SJCRH30 (cell line): ENCODE measurements around the gene PSMB9. TPM values are rescaled to one million over a fixed set of nuclear protein-coding genes. Genes with fewer than 3 reads are reported as not detected.
A peak's percentile ranks its signal among the peaks of the same experiment; 100 is the strongest.

ENCODE experiments used
- DNase-seq, 2 experiments: peaks; one replicate each; pipeline ENCODE4 v3.0.0-alpha.2; 2015 to 2020
- H3K27ac ChIP-seq: fragments of 250-450 bp; sonication (Bioruptor Pico); 2 replicates; pipeline ENCODE4 v1.5.1; 2020; ENCODE audit warnings: mild to moderate bottlenecking, moderate library complexity
- H3K27me3 ChIP-seq: fragments of 250-450 bp; sonication (Bioruptor Pico); 2 replicates; pipeline ENCODE4 v1.5.1; 2020; ENCODE audit warnings: mild to moderate bottlenecking, moderate library complexity
- H3K36me3 ChIP-seq: fragments of 250-450 bp; sonication (Bioruptor Pico); 2 replicates; pipeline ENCODE4 v1.5.1; 2020; ENCODE audit warnings: mild to moderate bottlenecking, moderate library complexity
- H3K4me1 ChIP-seq: fragments of 250-450 bp; sonication (Bioruptor Pico); 2 replicates; pipeline ENCODE4 v1.5.1; 2020; ENCODE audit warnings: mild to moderate bottlenecking, moderate library complexity
- H3K4me3 ChIP-seq: fragments of 250-450 bp; sonication (Bioruptor Pico); 2 replicates; pipeline ENCODE4 v1.5.1; 2020; ENCODE audit warnings: mild to moderate bottlenecking, moderate library complexity
- H3K9me3 ChIP-seq: fragments of 250-450 bp; sonication (Bioruptor Pico); replicated peaks from 2 replicates; pipeline ENCODE4 v1.5.1; 2020; ENCODE audit warnings: mild to moderate bottlenecking, moderate library complexity
- total RNA-seq: library from RNA; depleted of rRNA; stranded (reverse); fragments of >200 nt; shearing (Covaris generic); gene quantifications from 2 replicates; pipeline ENCODE4 v1.2.3, GENCODE V29; 2014

The PSMB9 gene
- total RNA-seq, 1 experiment from 2014 or later = 0.18 TPM

DNA sequence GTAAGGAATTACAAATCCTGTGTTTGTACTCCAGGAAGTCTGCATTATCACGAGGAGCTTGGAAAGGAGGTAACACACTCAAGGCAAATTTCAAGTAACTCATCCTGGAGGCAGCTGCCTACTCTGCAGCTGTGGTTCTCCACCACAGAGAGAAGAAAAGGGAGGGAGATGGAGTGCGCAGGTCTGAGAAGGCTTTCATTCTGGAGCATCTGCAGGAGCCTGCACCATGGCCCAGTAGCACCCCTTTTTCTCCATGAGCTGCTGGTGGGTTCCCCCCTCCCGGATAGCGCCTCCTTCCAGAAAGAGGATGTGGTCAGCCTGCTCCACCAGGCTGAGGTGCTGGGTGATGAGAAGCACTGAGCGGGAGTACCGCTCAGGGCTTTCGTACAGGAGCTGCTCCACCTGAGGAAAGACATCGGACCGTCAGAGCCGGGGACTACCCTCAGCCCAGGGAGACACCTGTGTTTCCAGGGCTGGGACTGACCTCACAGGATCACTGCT, 8.6 kb upstream of the PSMB9 start:
- no peaks in the 10 kb centered on the region for H3K9me3 ChIP-seq
- no peak overlapping the region for H3K4me3 ChIP-seq
- H3K36me3 ChIP-seq = no peaks in the 10 kb centered on the region
- no peaks in the 10 kb centered on the region for H3K4me1 ChIP-seq
- no peak for DNase-seq
- no peak overlapping the region for H3K27ac ChIP-seq
- peaks cover 23% of the 10 kb centered on the region for H3K27me3 ChIP-seq

DNA sequence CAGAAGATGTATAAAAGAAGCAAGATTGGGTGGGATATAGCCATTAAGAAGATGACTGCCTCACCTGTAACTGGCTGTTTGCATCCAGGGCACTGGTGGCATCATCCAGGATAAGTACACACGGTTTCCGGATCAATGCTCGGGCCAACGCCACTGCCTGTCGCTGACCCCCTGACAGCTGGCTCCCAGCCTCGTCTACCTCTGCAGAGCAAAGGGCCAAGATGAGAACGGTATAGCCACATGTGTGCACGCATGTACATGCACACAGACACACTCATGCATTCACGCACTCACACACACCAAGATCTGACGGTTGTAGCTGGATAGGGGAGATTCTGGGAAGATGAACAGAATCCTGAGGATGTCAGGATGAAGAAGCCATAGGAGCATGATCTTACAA, 7.0 kb upstream of the PSMB9 start:
- DNase-seq = no peak
- Histone ChIP-seq H3K4me1 (no peaks in the 10 kb centered on the region), H3K36me3 (no peaks in the 10 kb centered on the region), H3K27me3 (peaks cover 20% of the 10 kb centered on the region), H3K27ac (no peak overlapping the region), H3K4me3 (no peak overlapping the region), H3K9me3 (no peaks in the 10 kb centered on the region)

DNA sequence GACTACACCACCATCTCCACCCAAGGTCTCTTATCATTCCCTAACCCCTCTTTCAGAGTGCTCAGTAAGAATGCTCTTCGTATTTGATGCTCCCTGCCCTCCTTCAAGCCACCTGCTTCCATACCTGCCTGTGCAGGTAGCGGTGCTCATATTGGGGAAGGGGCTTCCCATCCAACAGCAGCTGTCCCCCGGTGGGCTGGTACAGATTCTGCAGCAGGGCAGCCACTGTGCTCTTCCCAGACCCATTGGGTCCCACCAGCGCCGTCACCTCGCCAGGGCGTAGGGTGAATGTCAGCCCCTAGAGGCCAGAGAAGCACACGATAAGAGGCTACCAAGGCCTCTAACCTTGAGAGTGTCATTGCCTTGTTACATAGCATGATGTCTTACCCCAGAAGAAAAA, 6.2 kb upstream of the PSMB9 start:
- DNase-seq = no peak
- no peaks in the 10 kb centered on the region for H3K9me3 ChIP-seq
- H3K4me3 ChIP-seq = no peak overlapping the region
- no peak overlapping the region for H3K27ac ChIP-seq
- no peaks in the 10 kb centered on the region for H3K4me1 ChIP-seq
- no peaks in the 10 kb centered on the region for H3K36me3 ChIP-seq
- H3K27me3 ChIP-seq = peaks cover 19% of the 10 kb centered on the region

DNA sequence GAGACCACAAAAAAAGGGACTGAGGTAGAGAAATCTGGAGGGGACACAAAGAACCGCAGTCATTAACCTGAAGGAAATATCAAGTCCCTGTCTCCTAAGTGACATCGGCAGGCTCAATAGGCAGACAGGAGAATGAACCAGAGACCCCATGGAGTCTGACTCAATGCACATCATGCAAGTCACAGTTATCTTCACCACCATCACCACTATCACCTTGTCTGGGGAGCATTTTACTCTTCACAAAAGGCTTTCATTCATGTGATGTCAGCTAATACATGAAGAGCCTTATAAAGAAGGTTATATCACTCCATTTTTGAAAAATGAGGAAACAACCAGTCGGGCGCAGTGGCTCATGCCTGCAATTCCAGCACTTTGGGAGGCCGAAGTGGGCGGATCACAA, 4.9 kb upstream of the PSMB9 start:
- Histone ChIP-seq H3K36me3 (no peaks in the 10 kb centered on the region), H3K27ac (no peak overlapping the region), H3K27me3 (peaks cover 19% of the 10 kb centered on the region), H3K4me1 (peaks cover 2% of the 10 kb centered on the region; the same call in 1 of the 2 replicates), H3K4me3 (no peak overlapping the region), H3K9me3 (no peaks in the 10 kb centered on the region)
- no peak for DNase-seq

DNA sequence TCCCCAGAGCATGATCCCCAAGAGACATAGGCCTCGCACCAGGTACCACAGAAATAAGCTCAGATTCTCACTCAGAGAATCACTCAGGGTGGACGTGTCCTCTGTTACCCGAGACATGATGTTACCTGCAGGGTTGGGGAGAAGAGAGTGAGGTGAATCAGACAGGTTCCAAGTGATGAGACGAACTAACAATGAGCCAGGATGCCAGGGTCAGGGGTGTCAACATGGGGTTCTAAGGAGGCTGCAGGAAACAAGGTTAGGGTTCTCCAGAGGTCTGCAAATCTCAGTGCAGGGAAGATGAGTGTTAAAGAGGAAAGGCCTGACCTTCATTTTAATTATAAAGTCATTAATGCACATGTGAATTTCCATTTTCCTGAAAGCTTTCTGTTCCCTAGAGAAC, 3.0 kb upstream of the PSMB9 start:
- no peak for DNase-seq
- H3K27me3 ChIP-seq = peaks cover 17% of the 10 kb centered on the region

DNA sequence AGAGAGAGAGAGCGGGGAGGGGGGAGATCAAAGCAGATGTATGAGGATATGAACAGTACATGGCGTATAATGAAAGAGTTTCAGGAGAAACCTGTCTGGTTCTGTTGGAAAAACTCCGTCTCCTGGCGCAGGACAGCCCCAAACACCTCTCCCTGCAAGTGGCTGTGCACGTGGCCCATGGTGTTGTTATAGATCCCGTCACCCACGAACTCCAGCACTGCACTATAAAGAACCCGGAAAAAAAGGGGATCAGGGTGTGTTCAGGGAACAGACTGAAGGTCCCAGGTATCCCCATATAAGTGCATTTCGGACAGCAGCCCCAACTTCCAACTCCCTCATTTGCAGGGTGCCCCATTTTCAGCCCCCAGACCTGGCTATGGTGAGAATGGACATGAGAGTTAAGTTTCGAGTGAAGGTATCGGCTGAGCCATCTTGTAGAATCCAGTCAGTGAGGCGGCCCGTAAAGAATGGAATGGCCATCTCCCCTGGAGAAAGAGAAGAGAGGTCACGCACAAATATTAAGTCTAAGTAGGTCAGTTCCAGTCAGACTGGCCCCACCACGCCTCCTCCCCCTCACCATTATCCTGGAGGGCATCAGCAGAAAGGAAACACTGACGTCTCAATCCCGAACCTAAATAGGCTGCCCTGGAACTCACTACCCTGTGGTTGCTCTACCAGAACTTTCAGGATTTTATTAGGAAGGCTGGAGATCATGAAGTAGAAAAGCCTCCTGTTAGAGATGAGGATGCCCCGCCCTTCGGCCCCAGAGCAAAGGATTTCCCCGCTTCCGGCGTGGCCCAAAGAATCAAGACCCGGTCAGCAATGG, 1.8 kb upstream of the PSMB9 start:
- H3K27me3 ChIP-seq = peaks cover 17% of the 10 kb centered on the region
- peaks cover 2% of the 10 kb centered on the region; the same call in 1 of the 2 replicates for H3K4me1 ChIP-seq
- no peaks in the 10 kb centered on the region for H3K36me3 ChIP-seq
- H3K27ac ChIP-seq = no peak overlapping the region
- no peak for DNase-seq
- no peaks in the 10 kb centered on the region for H3K9me3 ChIP-seq
- H3K4me3 ChIP-seq = no peak overlapping the region

More for the DNA sequence above, 3.0 kb upstream of the PSMB9 start:
- Histone ChIP-seq H3K4me3 (no peak overlapping the region), H3K9me3 (no peaks in the 10 kb centered on the region), H3K36me3 (no peaks in the 10 kb centered on the region), H3K4me1 (peaks cover 2% of the 10 kb centered on the region; the same call in 1 of the 2 replicates), H3K27ac (no peak overlapping the region)

DNA sequence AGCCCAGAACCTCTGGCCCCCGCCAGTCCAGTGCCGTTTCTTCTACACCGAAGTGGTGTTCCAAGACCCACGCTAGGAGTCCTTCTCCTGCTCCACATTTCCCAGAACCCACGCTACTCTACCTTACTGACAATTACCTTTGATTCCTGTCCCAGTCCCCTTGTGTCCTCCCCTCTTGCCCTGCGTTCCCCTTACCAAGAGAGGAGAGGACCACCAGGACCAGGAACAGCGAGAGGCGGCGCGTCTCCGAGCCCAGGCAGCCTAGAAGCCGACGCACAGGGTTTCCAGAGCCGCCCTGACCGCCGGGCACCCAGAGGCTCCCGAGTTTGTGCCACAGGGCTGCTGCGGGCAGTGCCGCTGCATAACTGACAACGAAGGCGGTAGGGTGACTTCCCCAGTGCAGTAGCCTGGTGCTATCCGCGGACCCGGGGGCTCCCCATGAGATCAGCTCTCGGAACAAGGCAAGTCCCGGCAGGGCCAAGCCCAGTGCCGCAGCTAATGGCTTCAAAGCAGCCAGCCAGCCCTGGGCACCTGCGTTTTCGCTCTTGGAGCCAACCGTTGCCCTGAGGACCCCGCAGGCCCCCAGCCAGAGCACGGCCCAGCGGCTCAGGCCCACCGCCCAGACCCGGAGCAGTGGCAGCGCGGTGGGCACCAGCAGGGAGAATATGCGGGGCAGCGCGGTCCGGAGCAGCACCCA, 1.0 kb upstream of the PSMB9 start:
- H3K27ac ChIP-seq = no peak overlapping the region
- H3K27me3 ChIP-seq = peaks cover 19% of the 10 kb centered on the region
- peak overlapping the region; percentile 58 for H3K4me3 ChIP-seq
- no peaks in the 10 kb centered on the region for H3K9me3 ChIP-seq
- H3K36me3 ChIP-seq = no peaks in the 10 kb centered on the region
- H3K4me1 ChIP-seq = peaks cover 2% of the 10 kb centered on the region; the same call in 1 of the 2 replicates
- DNase-seq = peak in 1 of 2 experiments; percentile 9

DNA sequence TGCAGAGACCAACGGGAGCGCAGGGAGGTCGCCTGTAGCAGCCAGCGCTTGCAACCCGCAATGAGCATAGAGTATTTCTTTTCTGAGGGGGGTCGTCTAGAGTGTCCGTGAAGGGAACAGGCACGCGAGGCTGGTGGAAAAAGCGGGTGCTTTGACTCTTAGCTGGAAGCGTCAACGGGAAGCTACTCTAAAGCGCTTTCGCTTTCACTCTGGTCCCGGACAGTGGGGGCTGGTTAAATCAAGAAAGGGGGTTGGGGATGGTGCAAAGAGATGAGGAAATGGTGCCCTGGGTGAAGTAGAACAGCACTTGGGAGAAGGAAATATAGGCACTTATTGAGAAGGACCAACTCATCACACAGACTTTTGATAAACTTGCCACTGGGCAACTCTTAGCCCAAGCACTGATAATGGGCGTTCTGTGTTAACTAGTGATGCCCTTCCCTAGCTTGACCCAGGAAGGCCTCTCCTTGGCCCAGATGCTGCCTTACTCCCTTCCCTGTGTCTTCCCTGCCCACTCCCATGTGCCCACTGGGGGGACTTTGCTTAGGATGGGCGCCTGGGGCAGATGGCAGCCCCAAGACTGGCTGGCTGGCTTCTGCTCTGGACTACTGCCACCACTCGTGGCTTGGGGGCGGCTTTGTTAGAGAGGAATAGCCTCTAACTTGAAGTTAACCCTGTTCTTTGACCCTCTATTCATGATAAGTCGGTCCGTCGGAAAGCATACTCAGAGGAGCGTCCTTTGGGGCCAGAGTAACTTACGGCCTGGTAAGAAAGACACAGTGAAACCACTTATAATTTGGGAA, 585 bp downstream of the PSMB9 start:
- peaks cover 2% of the 10 kb centered on the region; the same call in 1 of the 2 replicates for H3K4me1 ChIP-seq
- peak overlapping the region; percentile 58 for H3K4me3 ChIP-seq
- H3K27me3 ChIP-seq = peaks cover 19% of the 10 kb centered on the region
- DNase-seq = no peak
- H3K27ac ChIP-seq = no peak overlapping the region
- no peaks in the 10 kb centered on the region for H3K9me3 ChIP-seq
- no peaks in the 10 kb centered on the region for H3K36me3 ChIP-seq

DNA sequence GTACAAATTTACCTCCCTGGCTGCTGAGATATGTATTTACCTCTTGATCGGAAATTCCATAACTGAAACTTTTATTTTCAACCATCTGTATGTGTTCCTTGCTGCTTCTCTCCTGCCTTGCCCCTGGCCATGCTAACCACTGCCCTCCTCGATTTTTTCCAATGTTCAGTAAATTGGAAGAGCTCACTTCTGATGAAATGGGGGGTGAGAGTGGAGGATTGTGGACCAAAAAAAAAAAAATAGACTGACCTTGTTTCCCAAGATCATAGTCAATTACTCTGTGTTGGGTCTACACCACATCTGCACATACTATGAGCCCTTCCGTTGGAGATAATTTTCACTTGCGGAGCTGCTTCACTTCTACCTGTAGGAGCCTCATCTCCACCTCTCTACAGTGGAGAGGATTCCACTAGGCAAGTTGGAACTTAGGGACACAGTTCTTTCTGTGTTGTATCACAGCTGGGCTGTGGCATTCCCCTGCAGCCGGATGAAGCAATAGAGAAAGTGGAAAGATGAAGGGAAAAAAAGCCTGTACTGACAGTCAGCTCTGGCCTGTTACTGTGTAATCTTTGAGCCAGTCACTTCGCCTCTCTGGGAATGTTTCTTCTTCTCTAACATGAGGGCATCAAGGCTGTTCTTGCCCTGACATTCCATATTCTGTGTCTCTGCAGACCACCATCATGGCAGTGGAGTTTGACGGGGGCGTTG, 1.6 kb downstream of the PSMB9 start:
- Histone ChIP-seq H3K4me1 (peaks cover 2% of the 10 kb centered on the region; the same call in 1 of the 2 replicates), H3K9me3 (no peaks in the 10 kb centered on the region), H3K36me3 (no peaks in the 10 kb centered on the region), H3K27ac (no peak overlapping the region), H3K27me3 (peaks cover 16% of the 10 kb centered on the region), H3K4me3 (no peak overlapping the region)
- no peak for DNase-seq

DNA sequence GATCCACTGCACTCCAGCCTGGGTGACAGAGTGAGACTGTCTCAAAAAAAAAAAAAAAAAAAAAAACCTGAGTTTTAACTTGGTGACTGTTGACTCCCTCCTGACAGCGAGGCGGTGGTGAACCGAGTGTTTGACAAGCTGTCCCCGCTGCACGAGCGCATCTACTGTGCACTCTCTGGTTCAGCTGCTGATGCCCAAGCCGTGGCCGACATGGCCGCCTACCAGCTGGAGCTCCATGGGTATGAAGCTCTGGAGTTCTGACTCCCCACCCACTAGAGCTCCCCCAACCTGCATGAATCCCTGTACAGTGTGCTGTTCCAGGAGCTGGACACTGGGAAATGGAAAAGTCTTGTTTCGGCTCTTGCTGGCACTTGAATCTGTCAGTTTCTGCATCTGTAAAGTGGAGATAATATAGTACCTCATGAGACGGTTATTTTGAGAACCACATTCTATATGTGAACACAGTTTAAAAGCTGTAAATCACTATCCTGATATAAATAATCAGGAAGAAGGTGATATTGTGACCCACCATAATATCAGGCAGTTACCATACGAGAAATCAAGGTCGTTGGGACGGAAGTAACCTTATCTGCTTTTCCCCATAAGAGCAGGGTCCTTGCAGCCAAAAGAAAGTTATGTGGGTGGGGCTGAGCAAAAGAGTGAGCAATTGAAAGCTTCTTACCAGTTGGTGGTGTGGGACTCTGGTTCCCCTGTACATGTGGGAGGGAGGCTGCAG, 3.3 kb downstream of the PSMB9 start:
- H3K36me3 ChIP-seq = no peaks in the 10 kb centered on the region
- no peaks in the 10 kb centered on the region for H3K9me3 ChIP-seq
- DNase-seq = no peak
- H3K4me1 ChIP-seq = peaks cover 2% of the 10 kb centered on the region; the same call in 1 of the 2 replicates
- H3K4me3 ChIP-seq = no peak overlapping the region
- H3K27ac ChIP-seq = no peak overlapping the region
- peaks cover 16% of the 10 kb centered on the region for H3K27me3 ChIP-seq

DNA sequence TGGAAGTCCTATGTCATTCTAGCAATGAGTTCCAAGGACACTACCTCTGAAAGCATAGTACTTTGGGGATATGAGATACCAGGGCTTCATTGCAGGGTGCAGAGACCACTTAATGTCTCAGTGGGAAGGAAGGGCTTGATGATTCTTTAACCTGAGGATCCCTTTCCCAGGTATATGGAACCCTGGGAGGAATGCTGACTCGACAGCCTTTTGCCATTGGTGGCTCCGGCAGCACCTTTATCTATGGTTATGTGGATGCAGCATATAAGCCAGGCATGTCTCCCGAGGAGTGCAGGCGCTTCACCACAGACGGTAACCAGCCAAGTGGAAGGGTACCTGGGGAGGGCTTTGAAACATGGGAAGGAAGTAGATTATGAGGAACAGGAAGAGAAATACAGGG, 4.2 kb downstream of the PSMB9 start:
- H3K4me3 ChIP-seq = no peak overlapping the region
- H3K9me3 ChIP-seq = no peaks in the 10 kb centered on the region
- H3K4me1 ChIP-seq = no peaks in the 10 kb centered on the region; the same call in 1 of the 2 replicates
- no peak overlapping the region for H3K27ac ChIP-seq
- no peak for DNase-seq
- peaks cover 11% of the 10 kb centered on the region; the same call in 1 of the 2 replicates for H3K27me3 ChIP-seq
- H3K36me3 ChIP-seq = no peaks in the 10 kb centered on the region

DNA sequence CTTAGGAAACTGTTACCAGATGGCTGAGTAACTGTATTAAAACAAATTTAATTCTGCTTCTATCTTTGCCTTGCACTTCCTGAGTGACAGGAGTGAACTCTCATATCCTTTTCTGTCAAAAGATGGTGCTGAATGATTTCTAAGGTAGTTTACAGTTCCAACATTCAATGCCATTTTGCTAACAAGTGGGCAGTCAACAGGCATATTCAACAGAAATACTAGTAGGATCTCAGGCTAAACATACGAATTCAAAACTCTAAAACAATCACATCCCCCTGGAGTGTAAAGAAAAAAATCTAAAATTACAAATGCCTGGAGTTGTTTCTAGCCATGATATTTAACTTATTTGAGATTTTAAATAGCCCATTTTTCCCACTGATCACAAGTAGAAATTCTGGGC, 6.7 kb downstream of the PSMB9 start:
- no peaks in the 10 kb centered on the region for H3K9me3 ChIP-seq
- DNase-seq = no peak
- H3K4me1 ChIP-seq = no peaks in the 10 kb centered on the region
- no peak overlapping the region for H3K27ac ChIP-seq
- no peak overlapping the region for H3K4me3 ChIP-seq
- H3K27me3 ChIP-seq = peaks cover 10% of the 10 kb centered on the region; the same call in 1 of the 2 replicates
- no peaks in the 10 kb centered on the region for H3K36me3 ChIP-seq

DNA sequence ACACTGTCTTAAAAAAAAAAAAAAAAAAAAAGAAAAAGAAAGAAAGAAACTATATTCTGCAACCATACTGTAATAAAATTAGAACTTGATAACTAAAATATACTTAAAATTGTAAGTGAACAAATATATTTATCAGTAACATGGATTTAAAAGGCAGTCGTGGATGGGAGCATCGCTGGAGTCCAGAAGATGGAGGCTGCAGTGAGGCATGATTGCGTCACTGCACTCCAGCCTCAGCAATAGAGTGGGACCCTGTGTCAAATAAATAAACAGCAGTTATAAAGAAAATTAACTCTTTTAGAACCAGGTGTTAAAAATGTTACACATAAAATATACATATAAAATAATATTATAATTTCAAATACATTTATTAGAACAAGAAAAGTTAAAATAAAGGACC, 8.7 kb downstream of the PSMB9 start:
- Histone ChIP-seq H3K4me3 (no peak overlapping the region), H3K27ac (no peak overlapping the region), H3K9me3 (no peaks in the 10 kb centered on the region), H3K4me1 (no peaks in the 10 kb centered on the region), H3K27me3 (peaks cover 9% of the 10 kb centered on the region; the same call in 1 of the 2 replicates), H3K36me3 (no peaks in the 10 kb centered on the region)
- no peak for DNase-seq
